GM19395 (cell line): ENCODE results near the gene HNRNPA3.
A peak's percentile ranks its signal among the peaks of the same experiment; 100 is the strongest.
"Not testable (repeated sequence)": the region's sequence is repeated elsewhere in the genome, so short reads cannot be mapped to it uniquely, and the experiment has no call there.

ENCODE experiments used
- ATAC-seq: cut with Tn5 transposase; IDR thresholded peaks from one replicate; pipeline ENCODE4 v1.9.1; 2021; ENCODE audit warnings: mild to moderate bottlenecking, moderate library complexity; ENCODE audit not compliant: unreplicated experiment

The HNRNPA3 gene

DNA sequence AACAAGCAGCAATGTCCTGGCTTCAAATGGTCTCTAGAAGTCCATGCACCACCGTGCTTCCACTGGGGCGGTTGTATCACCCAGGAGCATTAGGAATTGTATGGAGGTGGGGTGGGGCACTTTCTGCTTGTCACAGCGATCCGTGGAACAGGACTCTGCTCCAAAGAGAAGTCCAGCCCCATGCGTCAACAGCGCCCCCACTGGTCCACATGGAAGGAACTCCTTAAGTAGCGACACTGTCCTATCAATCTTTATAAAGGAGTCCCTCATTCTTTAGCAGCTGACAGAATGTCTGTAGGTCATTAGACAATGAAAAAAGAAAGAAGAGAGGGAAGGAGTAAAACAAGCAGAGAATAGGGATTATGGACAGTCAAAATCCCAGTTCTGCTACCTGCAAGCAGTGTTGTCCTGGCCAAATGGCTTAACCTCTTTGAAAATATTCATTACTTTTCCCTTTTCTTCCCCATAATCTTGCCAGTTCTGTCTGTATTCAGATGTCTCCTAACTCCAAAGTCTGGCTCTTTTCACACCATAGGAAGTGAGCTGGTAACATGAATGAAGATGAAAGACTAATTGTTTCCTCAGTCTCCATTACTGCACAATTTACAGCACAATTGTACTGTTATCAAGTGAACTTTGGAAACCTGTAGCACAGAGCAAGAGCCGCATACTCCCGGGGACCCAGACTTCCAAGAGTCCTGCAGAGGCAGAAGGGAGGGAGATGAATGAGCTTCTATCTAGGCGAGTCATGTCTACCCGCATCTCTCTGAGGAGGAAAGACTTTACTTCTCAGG lies 42.0 kb downstream of the HNRNPA3 start:
- ATAC-seq: no peak

- ATAC-seq: no peak
Measured at GRCh38 chr2:177255227-177255601, 42.6 kb downstream of the HNRNPA3 start.

DNA sequence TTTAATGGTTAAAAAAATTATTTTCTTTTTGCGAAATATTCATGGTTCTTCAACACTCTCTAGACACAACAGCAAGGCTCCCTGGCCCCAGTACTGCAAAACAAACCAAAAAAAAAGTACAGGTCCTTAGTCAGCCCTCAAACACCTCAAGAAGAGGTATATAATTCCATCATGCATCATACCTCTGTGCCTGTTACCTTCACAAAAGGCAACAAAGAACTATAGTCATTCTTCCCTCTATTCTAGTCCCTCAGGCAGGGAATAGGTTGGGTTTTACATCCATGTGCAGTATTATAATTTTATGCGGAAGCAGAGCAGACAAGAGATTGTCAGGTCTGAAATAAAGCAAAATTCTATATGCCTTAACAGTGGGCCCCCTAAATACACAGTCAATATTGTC lies 43.4 kb downstream of the HNRNPA3 start:
- no peak for ATAC-seq

DNA sequence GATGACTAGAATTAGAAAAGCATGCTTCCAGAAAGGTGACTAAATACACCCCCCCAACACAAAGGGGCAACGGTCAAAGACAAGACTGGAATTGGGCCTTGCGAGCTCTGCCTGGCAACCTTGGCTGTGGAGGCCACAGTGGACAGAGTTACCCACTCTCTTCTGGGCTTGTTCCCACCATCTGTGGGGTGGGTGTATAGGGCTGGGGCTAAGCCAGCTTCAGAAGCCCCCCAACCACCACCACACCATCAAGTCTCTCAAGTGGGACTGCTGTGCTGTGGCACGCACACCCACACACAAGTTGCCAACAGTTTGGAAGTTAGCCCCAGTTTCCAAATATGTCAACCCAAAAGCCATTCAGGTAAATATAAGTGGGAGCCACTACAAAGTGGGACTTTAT lies 44.1 kb downstream of the HNRNPA3 start:
- ATAC-seq: no peak

- ATAC-seq: no peak
Measured at GRCh38 chr2:177257471-177257870, 44.9 kb downstream of the HNRNPA3 start.

DNA sequence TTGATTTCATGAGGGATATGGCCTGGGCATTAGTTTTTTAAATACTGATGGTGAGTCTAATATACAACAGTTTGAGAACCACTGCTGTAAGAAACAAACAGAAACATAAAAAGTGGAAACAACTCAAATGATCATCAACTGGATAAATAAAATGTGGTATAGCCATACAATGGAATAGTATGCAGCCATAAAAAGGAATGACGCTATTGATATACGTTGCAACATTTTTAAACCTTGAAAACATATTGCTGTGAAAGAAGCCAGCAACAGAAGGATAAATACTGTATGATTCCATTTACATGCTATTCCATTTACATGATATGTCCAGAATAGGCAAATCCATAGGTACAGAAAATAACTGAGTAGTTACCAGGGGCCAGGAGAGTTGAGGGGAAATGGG lies 45.5 kb downstream of the HNRNPA3 start:
- no peak for ATAC-seq

GRCh38 chr2:177260379-177260778 lies 47.8 kb downstream of the HNRNPA3 start:
- no peak for ATAC-seq

DNA sequence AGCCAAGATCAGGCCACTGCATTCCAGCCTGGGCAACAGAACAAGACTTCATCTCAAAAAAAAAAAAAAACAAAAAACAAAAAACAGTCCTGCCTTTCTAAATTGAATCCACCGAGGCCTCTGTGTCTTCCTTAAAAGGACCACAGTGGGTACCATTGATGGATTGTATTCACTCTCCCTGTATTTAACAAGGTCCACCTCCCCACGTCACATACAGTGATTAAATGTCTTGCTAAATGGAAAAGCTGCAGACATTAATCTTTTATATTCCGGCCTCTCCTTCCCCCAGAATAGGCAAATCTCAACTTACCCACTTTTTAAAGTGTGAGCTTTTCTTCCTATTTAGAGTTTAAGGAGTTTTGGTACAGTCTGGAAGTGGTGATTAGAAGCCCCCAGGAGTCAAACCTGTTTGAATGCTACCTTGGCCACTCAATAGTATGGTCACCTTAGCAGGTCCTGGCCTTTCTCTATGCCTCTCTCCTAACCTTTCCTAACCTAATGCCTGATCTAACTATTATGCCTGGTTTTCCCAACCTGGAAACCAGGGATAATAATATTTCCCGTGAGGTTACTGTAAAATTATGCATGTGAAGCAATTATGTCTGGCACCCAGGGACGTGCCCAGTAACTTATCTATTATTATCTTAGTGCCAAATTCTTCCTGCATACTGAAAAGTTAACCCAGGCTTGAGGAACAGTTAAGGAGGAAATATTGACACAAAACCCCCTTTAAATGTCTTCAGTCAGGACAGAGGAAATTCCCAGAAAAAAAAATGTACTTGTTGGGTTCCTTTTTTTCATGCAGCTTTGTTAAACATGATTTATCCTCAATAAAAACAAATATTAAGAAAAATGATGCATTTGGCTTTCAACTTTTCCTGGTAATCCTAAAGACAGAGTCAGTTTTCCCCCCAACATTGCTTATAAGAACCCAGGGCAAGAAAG lies 48.8 kb downstream of the HNRNPA3 start:
- ATAC-seq: no peak

GRCh38 chr2:177262092-177262491 lies 49.5 kb downstream of the HNRNPA3 start:
- no peak for ATAC-seq

GRCh38 chr2:177262958-177263450 lies 50.4 kb downstream of the HNRNPA3 start:
- ATAC-seq: no peak

- ATAC-seq: peak; percentile 55
Measured at GRCh38 chr2:177263451-177264208, 51.0 kb downstream of the HNRNPA3 start.

DNA sequence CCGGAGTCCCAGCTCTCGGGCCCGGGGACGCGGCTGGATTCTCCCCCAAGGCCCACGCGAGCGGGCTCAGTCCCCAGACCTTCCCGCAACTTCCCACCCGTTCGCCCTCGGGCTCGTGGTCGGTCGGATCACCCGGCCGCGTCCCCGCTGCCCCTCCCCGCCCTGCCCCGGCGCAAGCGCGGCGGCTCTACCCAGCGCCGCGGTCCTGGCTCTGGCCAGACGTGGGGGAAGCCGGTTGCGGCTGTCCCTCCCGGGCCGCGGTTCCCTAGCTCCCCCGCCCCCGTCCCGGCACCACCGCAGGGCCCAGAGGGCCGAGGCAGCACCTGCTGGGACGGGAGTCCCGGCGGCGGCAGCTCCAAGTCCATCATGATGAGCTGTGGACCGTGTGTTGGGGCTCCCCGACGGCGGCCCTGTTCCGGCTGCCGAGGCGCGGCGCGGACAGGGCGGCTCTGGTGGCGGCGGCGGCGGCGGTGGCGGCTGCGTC lies 51.7 kb downstream of the HNRNPA3 start:
- peak; percentile 19 for ATAC-seq

DNA sequence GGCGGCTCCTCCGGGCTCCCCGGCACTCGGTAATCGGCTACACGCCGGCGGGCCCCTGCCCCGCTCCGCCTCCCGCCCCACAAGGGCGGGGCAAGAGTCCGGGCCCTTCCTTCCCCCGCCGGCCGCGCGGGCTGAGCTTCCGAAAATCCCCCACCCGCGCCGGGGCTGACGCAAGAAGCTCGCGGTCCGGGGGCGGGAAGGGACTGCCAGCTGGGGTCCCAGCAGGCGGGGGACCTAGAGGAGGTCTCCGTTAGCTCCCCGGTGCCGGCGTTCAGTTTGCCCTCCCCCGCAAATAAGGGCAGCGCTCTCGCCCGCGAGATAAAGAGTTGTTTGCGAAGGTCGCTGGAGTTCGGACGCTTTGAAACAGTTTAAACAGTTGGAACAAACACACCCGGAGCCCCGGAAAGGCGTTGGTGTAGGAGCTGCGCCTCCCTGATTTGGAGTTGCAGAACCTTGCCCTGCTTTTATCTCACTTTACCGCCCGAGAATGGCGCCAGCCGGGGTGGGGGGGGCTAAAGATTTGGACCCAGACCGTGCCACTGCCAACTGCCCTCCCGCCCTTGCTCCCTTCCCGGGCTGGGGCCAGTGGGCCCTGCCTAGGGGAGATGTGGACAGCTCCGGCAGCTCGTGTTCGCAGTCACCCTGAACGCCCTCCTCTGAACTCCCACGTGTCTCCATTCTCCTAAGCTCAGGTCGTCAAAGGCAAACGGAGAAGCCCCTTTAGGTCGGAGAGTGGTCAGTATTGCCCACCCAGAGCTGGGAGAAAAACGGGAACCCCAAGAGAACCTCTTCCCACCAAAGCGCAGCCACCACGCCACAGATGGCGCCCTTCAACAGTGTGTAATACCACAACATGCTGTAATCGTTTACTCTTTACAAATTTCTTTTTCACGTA lies 52.3 kb downstream of the HNRNPA3 start, which contains the start of gene NFE2L2:
Gene NFE2L2, minus strand, starts transcription at position 35 of the 895 bp plus-strand sequence. CDS start 151 bp downstream, outside the sequence.
- peak; percentile 59 for ATAC-seq

- ATAC-seq: no peak
Measured at GRCh38 chr2:177265824-177266817, 53.5 kb downstream of the HNRNPA3 start.

- ATAC-seq: not testable (repeated sequence)
Measured at GRCh38 chr2:177266955-177267354, 54.4 kb downstream of the HNRNPA3 start.

DNA sequence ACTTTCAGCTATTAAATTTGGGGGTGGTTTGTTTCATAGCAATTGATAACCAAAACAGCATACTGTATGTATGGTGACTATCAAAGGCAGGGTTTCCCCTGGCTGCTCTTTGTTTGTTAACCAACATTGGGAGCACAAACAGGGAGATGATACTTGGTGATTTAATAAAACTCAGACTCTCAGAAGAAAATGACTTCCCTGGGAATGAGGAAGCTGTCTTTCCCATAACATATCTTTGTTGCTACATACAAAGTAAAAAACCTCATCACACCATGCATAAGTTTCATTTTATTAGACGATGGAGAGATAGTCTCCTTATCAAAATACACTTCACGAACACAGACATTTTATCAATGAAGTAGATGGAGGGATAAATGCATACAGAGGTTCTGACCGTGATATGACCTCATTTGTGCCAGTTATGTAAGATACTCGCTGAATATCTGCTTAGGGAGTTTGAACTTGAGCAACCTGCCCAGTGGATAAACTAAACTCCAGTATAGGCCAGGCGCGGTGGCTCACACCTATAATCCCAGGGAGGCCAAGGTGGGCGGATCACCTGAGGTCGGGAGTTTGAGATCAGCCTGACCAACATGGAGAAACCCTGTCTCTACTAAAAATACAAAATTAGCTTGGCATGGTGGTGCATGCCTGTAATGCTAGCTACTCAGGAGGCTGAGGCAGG lies 55.7 kb downstream of the HNRNPA3 start:
- no peak for ATAC-seq

DNA sequence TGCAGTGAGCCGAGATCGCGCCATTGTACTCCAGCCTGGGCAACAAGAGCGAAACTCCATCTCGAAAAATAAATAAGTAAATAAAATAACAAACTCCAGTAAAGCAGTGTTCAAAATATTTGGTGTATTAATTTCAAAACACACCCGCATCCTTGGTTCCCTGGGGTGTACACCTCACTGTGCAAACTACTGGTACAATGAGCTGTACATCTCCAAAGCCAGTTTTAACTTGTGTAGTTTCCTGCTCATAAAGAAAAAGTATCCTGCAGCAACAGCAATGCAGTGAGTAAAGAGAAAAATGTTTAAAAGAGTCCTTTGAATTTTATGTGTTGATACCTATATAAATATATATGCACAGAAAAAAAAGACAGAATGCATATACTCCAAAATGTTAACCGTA lies 56.3 kb downstream of the HNRNPA3 start:
- ATAC-seq: no peak

DNA sequence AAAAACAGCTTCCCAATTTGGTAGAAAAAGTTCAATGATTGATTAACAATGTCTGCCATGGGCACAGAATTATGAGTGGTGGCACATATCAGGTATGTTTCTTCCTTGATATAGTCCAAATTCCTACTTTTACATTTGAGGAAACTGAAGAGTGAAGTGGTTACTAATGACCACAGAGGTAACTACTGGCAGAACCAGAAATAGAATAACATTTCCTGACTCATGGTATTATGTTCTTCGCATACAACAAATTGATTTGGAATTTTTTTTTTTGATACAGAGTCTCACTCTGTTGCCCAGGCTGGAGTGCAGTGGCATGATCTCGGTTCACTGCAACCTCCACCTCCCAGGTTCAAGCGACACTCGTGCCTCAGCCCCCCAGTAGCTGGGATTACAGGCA lies 57.9 kb downstream of the HNRNPA3 start:
- ATAC-seq: no peak
